ENCODE data around the gene TMTC1.

GRCh38 chr12:29743801-29744200, 39.9 kb downstream of the TMTC1 start:
- TF ChIP-seq, protein P1, sequence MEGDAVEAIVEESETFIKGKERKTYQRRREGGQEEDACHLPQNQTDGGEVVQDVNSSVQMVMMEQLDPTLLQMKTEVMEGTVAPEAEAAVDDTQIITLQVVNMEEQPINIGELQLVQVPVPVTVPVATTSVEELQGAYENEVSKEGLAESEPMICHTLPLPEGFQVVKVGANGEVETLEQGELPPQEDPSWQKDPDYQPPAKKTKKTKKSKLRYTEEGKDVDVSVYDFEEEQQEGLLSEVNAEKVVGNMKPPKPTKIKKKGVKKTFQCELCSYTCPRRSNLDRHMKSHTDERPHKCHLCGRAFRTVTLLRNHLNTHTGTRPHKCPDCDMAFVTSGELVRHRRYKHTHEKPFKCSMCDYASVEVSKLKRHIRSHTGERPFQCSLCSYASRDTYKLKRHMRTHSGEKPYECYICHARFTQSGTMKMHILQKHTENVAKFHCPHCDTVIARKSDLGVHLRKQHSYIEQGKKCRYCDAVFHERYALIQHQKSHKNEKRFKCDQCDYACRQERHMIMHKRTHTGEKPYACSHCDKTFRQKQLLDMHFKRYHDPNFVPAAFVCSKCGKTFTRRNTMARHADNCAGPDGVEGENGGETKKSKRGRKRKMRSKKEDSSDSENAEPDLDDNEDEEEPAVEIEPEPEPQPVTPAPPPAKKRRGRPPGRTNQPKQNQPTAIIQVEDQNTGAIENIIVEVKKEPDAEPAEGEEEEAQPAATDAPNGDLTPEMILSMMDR (IDR thresholded peaks at IDR 0.05), result no peak
- no peak for TF ChIP-seq POLR2A (IDR thresholded peaks at IDR 0.05)
